ENCODE results near the gene PCDHGC3.
A peak's percentile ranks its signal among the peaks of the same experiment; 100 is the strongest.

PCDHGC3 gene

DNA sequence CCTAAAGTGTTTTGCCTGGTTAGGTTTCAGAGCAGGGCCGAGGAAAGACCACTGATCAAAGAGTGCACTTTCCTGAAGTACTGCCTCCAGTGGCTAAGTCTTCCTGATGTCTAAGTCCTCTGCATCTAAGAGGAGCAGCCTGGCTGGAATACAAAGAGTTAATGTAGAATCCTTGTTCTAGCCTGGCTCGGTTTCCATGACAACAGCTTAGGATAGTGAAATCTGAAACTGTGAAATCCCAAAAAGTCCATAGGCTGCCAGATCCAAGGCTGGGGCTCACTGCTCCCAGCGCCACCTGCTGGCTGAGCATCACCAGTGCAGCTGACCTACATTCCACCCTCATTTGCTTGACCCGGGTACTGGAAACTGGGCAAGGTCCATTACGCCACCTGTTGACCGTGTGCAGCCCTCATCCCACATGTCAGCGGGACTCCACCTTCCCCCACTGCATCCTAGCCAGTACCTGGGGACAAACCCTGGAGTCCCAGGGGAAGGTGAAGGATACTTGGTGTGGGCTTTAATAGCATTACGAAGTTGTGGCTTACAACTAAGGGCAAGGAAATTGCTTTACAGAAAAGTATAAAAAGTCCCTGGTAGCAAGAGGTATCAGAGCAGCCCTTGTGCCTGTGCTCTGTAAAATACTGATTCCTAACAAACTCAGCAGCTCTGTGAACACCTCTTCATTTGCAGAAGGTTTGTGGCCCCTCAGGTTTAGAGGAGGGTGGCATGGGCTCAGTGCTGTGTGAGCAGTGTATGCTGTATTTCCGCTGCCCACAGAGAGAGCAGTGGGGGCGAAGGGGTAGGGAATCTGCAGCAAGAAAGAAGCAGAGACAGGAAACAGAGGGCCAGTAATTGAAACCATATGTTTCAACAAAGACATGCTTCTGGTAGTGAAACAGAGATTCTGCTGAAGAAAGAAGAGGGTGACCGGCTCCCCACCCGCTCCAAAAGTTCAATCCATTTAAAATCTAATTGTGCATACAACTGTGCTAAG lies 49.1 kb downstream of the PCDHGC3 start:
- DNase-seq: peak; percentile 55 to 68

DNA sequence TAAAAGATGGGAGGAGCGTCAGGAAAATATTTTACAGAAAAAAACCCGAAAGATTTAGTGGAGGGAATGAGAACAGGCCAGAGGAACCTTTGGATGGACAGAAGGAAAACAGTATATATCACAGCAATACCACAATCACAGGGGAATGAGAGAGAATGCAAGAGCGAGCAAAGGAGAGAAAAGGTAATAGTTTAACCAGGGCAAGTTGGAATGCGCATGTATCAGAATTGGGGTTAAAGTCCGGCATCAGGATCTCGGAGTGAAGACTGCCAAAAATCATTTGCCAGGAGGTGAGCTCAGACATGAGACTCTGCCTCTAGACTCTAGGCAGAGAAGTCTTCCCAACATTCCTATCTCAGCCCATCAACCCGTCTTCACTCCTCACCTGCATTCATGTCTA lies 49.9 kb downstream of the PCDHGC3 start:
- DNase-seq: no peak

DNA sequence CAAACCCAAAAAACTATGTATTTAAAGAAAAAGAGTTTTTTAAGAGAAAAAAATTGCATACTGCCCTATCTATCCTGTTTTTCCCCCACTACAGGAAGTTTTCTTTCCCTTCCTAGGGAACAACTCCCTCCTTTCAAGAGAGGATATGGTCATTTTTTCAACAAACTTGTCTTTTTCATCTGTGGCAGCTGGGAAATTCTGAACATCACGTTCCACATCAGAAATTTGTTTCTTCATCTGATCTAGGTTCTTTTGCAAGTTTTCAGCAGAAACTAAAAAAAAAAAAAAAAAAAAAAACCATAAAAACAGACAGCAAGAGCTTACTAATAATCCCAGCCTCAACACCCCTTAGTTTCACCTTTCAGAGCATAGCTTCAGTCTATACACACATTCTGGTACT lies 51.7 kb downstream of the PCDHGC3 start:
- no peak for DNase-seq
